Measurements from ENCODE around the gene SELENOP.

The SELENOP gene

DNA sequence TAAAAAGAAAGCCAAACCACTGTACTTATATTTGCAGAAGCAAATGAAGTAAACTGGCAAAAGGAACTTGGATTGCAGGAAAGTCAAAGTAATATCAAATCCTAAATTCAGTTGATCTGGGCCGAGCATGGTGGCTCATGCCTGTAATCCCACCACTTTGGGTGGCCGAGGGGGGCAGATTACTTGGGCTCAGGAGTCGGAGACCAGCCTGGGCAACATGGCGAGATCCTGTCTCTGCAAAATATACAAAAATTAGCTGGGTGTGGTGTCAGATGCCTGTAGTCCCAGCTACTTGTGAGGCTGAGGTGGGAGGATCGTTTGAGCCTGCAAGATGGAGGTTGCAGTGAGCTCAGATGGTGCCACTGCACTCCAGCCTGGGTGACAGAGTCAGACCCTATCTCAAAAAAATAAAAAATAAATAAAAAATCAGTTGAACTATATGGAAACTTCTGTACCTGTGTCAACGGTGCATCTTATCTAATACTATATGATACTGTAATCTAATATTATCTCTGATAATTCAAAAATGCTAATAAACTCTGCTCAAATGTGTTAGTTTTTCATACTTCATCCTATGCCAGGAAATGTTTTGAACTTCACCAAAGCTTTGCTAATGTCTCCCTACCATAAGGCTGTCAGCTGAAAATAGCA, 10.1 kb downstream of the SELENOP start:
- in situ Hi-C loops (cut with HindIII; ENCODE audit: low pct_ligation_motif_present, low pct_unique_long_range_greater_than_20kb, low sequenced_read_pairs) = no loop called here
- DNase-seq = no peak

DNA sequence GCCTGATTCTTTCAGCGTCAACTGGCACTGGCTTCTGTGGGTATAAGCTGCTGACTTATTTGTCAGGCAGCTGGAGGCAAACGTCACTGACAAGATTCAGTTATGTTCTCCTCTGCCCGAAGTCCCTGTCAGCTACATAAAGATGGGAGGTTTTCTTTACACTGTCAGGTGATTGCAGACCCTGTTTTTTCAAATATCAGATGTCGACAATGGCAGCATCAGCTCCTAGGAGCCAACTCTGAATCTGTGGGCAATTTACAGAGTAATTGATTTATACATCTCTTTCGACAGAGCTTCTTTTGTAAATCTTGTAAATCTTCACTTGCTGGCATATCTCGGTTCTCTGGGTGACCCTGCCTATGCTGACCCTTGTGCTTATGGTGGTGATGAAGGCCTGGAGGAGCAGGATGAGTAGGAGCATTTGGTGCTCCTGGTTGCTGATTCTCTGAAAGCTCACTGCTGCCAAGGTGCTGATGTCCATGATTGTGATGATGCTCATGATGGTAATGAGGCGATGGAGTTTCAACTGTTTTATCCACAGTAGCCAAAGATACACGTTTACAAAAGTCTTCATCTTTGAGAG, 10.9 kb downstream of the SELENOP start:
- in situ Hi-C loops (cut with HindIII; ENCODE audit: low pct_ligation_motif_present, low pct_unique_long_range_greater_than_20kb, low sequenced_read_pairs) = no loop called here
- DNase-seq = no peak

DNA sequence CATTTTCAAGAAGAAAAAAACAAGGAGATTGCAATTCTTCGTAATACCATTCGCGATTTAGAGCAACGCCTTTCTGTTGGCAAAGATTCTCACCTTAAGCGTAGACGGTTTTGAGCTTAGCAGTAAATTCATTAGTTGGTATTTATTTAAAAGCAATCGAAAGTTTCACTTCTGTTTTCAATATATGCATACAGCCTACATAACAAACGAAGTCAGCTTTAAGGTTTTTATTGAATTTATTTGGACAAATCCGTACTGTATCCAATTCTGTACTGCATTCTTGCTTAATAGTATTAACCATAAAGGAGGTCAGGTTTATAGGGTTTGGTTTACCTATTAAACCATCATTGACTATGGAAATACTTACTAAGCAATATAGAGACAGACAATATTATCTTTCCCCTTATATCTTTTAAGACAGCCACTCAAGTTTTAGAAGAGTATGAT, 12.0 kb downstream of the SELENOP start:
- in situ Hi-C loops (cut with HindIII; ENCODE audit: low pct_ligation_motif_present, low pct_unique_long_range_greater_than_20kb, low sequenced_read_pairs) = no loop called here
- no peak for DNase-seq

DNA sequence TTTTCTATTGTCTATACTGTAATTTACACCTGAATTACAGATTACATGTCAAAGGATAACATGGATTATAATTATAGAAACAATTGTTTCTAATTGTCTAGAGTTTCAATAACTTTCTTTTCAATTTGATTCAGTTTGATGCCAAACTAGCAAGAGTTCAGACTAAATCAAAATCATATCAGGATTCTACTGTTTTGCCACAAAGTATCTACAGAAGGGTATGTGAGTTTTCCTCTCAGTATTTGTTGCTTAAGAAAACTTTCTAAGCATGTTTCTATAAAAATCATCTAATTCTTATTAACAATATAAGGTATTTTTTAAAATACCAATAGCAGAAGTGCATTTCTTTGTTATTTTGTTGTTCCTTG, 12.5 kb downstream of the SELENOP start:
- in situ Hi-C loops (cut with HindIII; ENCODE audit: low pct_ligation_motif_present, low pct_unique_long_range_greater_than_20kb, low sequenced_read_pairs) = no loop called here
- DNase-seq = no peak

DNA sequence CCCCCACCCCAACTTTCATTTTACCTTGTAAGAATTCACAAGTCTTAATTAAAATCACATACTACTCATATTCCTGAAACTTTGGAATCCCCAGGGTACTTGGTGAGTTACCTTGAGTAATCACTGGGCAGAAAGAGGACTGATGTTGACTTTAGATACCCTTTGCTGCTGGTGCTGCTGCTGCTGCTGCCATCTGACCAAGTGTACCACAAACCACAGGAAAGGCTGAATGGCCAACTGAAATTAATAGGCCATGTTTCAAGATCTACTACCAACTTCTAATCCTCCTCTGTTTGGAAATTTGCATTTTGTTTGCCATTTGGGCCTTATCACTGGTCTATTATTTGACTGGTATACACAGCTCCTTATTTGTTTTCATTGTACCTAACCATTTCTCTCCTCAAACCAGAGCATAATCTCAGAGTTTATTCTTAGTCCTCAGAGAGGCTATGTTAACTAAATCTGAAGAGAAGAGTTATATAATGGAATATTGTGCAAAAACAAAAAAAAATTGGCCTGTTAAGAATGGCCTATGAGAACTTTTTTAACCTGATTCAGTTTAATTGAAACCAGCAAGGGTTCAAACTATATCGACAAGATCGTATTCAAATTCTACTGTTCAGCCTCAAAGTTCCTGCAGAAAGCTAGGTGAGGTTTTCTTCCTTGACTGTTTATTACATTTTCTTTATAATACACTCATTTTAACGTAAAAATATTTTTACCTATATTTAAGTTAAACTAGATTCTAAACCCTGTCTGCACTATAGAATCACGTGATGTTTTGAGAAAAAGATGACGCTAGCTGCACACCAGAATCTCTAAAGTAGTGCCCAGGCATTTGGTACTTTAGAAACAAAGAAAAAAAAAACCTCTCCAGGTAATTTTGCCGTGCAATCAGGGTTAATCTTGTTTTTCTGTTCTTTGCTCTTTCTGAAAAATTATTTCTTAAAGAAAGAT, 13.1 kb downstream of the SELENOP start:
- in situ Hi-C loops (cut with HindIII; ENCODE audit: low pct_ligation_motif_present, low pct_unique_long_range_greater_than_20kb, low sequenced_read_pairs) = no loop called here

DNA sequence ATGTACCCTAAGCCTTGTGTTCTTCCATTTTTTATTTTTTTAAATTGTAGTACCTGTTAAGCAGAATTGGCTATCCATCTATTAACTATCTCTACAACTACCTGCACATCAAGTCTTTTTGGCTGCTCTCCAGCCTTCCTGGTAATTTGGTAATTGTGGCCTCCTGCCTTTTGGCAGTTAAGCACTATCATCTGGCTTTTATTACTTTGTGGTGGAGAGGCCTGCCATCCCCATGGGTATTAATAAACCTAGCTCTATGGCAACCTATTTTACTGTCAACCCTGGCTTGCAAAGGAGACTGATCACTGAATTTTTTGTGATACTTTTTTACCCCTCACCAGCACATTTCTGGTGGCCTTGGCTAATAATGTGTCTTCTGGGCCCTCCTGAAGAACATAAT, 20.5 kb downstream of the SELENOP start:
- no peak for DNase-seq
- in situ Hi-C loops (cut with HindIII; ENCODE audit: low pct_ligation_motif_present, low pct_unique_long_range_greater_than_20kb, low sequenced_read_pairs) = no loop called here

More for the DNA sequence above, 13.1 kb downstream of the SELENOP start:
- DNase-seq = no peak

DNA sequence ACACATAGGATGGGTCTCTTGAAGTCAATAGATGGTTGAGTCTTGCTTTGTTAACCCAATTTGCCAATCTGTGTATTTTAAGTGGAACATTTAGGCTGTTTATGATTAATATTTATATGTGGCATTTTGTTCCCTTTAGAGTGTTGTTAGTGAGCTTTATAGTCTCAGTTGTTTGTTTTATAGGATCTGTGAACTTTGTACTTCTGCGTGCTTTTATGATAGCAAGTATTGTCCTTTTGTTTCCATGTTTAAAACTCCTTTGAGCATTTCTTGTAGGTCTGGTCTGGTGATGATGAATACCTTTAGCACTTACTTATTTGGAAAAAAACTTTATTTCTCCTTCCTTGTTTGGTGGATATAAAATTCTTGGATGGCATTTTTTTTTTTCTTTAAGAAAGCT, 23.8 kb downstream of the SELENOP start:
- DNase-seq = no peak
- in situ Hi-C loops (cut with HindIII; ENCODE audit: low pct_ligation_motif_present, low pct_unique_long_range_greater_than_20kb, low sequenced_read_pairs) = no loop called here

DNA sequence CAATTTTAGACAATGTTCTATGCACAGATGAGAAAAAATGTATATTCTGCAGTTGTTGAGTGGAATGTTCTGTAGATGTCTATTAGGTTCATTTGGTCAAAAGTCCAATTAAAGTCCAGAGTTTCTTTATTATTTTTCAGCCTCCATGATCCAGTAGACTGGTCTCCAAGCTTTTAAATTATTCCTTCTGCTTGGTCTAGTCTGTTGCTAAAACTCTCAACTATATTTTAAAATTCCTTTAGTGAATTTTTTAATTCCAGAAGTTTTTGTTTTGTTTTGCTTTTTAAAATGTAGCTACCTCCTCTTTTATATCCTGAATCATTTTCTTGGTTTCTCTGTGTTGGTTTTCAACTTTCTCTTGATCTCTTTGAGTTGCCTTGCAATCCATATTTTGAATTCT, 24.6 kb downstream of the SELENOP start:
- in situ Hi-C loops (cut with HindIII; ENCODE audit: low pct_ligation_motif_present, low pct_unique_long_range_greater_than_20kb, low sequenced_read_pairs) = no loop called here
- DNase-seq = no peak

DNA sequence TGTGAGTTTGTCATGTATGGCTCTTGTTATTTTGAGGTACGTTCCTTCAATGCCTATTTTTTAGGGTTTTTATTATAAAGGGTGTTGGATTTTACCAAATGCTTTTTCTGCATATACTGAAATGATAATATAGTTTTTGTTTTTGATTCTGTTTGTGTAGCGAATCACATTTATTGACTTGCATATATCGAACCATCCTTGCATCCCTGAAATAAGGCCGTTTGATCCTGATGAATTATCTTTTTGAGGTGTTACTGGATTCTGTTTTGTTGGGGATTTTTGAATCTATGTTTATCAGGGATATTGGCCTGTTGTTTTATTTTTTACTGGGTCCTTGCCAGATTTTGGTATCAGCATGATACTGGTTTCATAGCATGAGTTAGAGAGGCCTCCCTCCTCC, 25.9 kb downstream of the SELENOP start:
- in situ Hi-C loops (cut with HindIII; ENCODE audit: low pct_ligation_motif_present, low pct_unique_long_range_greater_than_20kb, low sequenced_read_pairs) = no loop called here

DNA sequence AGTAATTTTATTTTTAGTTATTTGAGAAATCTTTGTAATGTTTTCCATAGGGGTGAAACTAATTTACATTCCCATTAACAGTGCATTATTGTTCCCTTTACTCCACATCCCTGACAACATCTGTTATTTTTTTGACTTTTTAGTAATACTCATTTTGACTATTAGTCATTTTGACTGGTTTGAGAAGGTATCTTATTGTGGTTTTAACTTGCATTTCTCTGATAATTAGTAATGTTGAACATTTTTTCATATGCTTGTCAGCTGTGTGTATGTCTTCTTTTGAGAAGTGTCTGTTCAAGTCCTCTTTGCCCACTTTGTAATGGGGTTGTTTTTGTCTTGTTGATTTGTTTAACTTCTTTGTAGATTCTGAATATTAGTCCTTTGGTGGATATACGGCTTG, 27.6 kb downstream of the SELENOP start:
- DNase-seq = no peak
- in situ Hi-C loops (cut with HindIII; ENCODE audit: low pct_ligation_motif_present, low pct_unique_long_range_greater_than_20kb, low sequenced_read_pairs) = no loop called here

More for the DNA sequence above, 25.9 kb downstream of the SELENOP start:
- no peak for DNase-seq

DNA sequence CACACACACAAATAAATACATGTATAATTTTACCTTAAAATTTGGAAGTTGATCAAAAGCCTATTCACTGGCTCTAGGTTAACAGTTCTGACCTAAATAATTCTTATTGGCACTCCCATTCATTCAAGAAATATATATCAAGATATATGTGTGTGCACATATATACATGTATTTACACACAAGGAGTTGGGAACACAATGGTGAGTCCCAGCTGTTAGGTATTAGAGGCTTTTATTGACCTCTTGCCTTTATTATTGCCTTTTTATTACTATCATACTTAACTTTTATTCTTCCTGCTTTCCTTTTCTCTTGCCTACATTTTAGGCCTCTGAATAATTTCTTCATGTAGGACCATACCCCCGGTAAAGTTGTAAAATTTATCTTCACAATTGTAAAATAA, 30.1 kb downstream of the SELENOP start:
- no peak for DNase-seq
- in situ Hi-C loops (cut with HindIII; ENCODE audit: low pct_ligation_motif_present, low pct_unique_long_range_greater_than_20kb, low sequenced_read_pairs) = no loop called here

DNA sequence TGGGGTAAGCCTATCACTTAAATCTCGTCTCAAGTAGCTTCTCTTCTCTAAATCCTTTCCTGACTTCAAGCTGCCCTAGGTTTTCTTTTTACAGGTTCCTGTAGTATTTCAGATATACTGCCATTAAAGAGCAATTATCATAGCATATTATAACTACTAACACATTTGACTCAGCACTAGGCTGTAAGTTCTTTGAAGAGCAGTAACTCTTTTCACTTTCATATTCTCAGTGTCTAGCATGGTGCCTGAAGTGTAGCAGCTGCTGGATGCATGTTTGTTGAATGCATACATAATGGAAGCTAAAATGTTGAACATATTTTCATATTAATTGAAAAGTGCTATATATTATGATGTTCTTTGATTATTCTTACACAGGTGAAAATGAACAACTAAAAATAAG, 32.6 kb downstream of the SELENOP start:
- in situ Hi-C loops (cut with HindIII; ENCODE audit: low pct_ligation_motif_present, low pct_unique_long_range_greater_than_20kb, low sequenced_read_pairs) = no loop called here
- no peak for DNase-seq

DNA sequence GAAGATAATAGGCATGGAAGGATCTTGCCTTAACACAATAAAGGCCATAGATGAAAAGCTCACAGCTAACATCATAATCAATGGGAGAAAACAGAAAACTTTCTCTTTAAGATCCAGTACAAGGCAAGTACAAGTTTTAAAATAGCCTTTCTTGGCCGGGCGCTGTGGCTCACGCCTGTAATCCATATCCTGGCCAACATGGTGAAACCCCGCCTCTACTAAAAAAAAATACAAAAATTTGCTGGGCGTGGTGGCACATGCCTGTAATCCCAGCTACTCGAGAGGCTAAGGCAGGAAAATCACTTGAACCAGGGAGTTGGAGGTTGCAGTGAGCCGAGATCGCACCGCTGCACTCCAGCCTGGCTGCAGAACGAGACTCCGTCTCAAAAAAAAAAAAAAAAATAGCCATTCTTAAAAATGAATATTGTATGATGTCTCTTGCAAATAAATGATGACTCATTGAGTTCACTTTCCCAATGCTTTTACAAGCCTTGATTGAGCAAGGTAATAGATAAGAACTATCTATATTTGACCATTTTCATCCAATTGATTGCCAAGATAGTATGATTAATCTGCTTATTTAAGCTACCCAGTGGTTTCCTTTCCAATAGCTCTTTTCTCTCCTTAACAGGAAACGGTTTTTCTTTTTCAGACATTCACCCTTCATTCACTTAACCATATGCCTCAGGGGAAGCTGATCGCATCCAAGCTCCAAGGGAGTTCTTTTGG, 39.3 kb downstream of the SELENOP start:
- in situ Hi-C loops (cut with HindIII; ENCODE audit: low pct_ligation_motif_present, low pct_unique_long_range_greater_than_20kb, low sequenced_read_pairs) = no loop called here
- DNase-seq = no peak

DNA sequence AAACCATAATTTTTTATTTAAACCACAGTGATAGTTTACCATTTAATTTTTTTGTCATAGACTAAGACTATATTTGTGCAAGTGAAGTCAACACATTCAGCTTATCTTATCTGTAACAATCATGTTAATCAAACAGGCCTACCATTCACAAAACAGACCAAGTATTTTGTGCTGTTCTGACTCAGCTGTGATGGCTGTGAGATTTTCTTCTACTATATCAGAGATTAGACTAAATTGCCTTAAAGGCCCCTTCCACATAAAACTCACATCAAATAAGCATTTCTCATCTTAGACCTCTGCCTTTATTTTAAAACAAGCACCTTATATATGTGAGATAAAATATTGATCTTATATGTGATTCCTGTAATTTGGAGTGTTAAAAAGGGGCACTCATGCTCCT, 41.7 kb downstream of the SELENOP start:
- DNase-seq = no peak
- in situ Hi-C loops (cut with HindIII; ENCODE audit: low pct_ligation_motif_present, low pct_unique_long_range_greater_than_20kb, low sequenced_read_pairs) = no loop called here

DNA sequence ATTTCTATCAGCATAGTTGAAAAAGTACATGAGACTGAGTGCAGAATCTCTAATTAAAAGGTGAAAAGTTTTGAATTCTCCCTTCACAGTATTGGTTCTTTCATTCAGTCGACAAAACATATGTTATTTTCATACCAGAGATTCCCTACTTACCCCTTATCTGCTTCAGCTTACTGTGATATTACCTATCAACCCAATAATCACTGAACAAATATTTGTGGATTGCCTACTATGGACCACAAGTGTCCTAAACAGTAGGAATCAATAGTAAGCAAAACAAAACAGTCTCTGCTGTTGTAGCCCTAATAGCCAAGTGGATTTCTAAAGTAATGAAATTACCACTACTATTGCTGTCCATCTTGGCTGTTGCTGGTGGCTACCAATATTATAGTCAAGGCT, 43.6 kb downstream of the SELENOP start:
- in situ Hi-C loops (cut with HindIII; ENCODE audit: low pct_ligation_motif_present, low pct_unique_long_range_greater_than_20kb, low sequenced_read_pairs) = no loop called here
- DNase-seq = no peak

DNA sequence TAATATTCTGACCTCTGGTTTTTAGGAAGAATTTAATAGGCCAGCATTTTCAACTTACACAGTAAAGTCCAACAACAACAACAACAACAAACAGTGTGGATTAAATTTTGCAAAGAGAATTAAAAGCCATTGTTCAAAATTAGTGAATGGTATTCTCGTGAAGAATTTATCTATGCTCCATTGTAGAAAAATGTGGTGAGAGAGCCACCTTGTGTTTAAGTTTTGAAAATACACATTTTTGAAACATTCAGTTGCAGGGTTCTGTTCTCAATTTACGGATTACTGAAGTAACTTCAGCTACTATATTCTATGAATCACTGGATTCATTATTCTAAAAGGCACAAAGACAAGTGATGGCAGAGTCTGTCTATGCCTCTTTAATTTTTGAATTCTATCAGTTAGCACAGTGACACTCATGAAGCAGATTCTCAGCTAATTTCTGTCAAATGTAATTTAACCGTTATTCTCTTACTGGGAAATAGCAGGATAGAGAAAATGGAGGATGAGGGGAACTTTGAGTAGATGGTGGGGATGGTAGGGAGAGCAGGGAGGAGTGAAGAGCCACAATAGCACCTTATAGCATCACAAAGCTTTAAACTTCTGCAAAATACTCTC, 44.1 kb downstream of the SELENOP start:
- in situ Hi-C loops (cut with HindIII; ENCODE audit: low pct_ligation_motif_present, low pct_unique_long_range_greater_than_20kb, low sequenced_read_pairs) = no loop called here
- peak; percentile 18 for DNase-seq

DNA sequence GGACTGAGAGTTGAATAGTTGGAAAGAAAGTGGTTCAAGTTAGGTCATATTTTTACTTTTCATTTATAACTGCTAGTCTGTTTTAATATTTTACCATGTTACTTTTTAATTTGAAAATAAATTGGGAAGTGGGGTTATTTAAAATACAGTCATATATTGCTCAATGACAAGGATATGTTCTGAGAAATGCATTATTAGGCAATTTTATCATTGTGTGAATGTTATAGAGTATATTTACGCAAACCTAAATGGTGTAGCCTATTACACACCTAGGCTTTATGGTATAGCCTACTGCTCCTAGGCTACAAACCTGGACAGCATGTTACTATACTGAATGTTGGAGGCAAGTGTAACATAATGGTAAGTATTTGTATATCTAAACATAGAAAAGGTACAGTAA, 49.9 kb downstream of the SELENOP start:
- no peak for DNase-seq
- in situ Hi-C loops (cut with HindIII; ENCODE audit: low pct_ligation_motif_present, low pct_unique_long_range_greater_than_20kb, low sequenced_read_pairs) = no loop called here

DNA sequence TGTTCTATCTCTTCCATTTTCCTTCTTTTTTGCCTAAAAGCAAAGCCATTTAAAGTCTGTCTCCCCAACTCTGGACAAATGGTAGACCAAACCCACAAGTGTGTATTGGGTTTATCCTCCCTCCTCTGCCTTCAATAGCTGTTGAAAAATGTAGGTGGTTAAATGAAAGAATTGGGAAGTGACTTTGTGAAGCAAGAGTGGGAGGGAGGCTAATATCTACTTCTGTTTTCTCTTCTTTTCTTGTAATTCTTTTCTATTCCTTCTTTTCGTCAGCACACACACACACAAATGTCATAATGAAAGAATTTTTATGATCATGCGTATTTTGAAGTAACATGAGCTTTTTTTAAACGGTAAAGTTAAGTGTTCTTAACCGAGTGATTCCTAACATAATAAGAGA, 51.3 kb downstream of the SELENOP start:
- in situ Hi-C loops (cut with HindIII; ENCODE audit: low pct_ligation_motif_present, low pct_unique_long_range_greater_than_20kb, low sequenced_read_pairs) = no loop called here
- no peak for DNase-seq

DNA sequence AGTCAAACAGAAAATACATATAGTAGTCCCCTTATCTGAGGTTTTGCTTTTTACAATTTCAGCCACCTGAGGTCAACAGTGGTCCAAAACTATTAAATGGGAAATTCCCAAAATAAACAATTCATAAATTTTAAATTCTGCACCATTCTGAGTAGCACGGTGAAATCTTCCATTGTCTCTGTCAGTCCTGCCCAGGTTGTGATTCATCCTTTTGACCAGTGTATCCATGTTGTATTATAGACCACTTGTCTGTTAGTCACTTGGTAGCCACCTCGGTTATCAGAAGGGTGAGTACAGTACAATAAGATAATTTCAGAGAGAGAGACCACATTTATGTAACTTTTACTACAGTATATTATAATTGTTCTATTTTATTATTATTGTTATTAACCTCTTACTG, 52.2 kb downstream of the SELENOP start:
- DNase-seq = no peak
- in situ Hi-C loops (cut with HindIII; ENCODE audit: low pct_ligation_motif_present, low pct_unique_long_range_greater_than_20kb, low sequenced_read_pairs) = no loop called here

Measured in ACHN (cell line).